ENCODE data around the gene ACSM5. TPM values are rescaled to one million over a fixed set of nuclear protein-coding genes. Genes with fewer than 3 reads are reported as not detected.
"Not testable (repeated sequence)": the region's sequence is repeated elsewhere in the genome, so short reads cannot be mapped to it uniquely, and the experiment has no call there.

Gene ACSM5
- total and polyA plus RNA-seq, 2 donors (not counting 1 experiment from before 2014, with no cell fraction given), result not detected

DNA sequence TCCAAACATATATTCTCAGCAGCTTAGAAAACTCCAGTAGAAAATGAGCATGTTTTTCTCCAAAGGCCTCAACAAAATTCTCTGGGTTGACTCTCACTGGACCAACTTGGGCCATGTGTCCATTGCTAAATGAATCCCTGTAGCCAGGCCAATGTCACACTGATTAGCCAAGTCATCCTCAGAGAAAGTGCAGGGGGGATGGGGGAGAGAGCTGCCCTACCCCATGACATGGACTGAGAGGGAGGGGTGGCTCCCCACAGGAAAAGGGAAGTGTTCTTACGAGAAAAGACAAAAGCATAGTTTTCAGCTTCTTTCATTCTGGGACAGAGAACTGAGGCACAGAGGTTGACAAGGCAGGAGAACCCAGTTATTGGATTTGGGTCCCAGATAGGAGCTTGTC, 74.7 kb downstream of the ACSM5 start:
- ATAC-seq (ENCODE audit: low read depth); intact Hi-C loops (cut with micrococcal nuclease); H3K9me3 ChIP-seq (ENCODE audit: control extremely low read depth in 1 of 3, control insufficient read depth in 2 of 3, insufficient read depth in 1 of 3, low read length in 2 of 3); POLR2A ChIA-PET; H3K4me1 Mint-ChIP-seq; H3K27ac Mint-ChIP-seq; H3K4me1 ChIP-seq (ENCODE audit: control insufficient read depth in 2 of 2, insufficient read depth in 2 of 2, low read length in 2 of 2); DNase-seq; H2AFZ ChIP-seq (ENCODE audit: insufficient read depth, low read depth, low read length, poor library complexity, severe bottlenecking); H3K4me3 ChIP-seq (ENCODE audit: control extremely low read depth in 1 of 5, extremely low read depth in 1 of 5, insufficient read depth in 1 of 5, low read depth in 2 of 5, low read length in 4 of 5); H3K4me3 Mint-ChIP-seq; H3K36me3 ChIP-seq (replicated peaks in 1 of 2; ENCODE audit: control extremely low read depth in 1 of 2, control insufficient read depth in 1 of 2, extremely low read depth in 1 of 2, insufficient read depth in 2 of 2, low read length in 1 of 2); CTCF ChIA-PET; H4K20me1 ChIP-seq (ENCODE audit: control insufficient read depth, insufficient read depth, low read length, poor library complexity, severe bottlenecking); H3K27me3 ChIP-seq (replicated peaks in 1 of 4; ENCODE audit: control extremely low read depth in 1 of 4, control insufficient read depth in 3 of 4, insufficient read depth in 4 of 4, low read length in 3 of 4); H3K79me2 ChIP-seq (ENCODE audit: control insufficient read depth, insufficient read depth, low read length); H3K4me2 ChIP-seq (replicated peaks; ENCODE audit: low read depth, low read length, poor library complexity, severe bottlenecking); H3K9ac ChIP-seq (ENCODE audit: low read length); H3K27ac ChIP-seq (ENCODE audit: low read length in 2 of 2); H3K9me3 Mint-ChIP-seq (ENCODE audit: insufficient read depth): not testable (repeated sequence)
- H3K27me3 Mint-ChIP-seq, result peaks cover 16% of the 10 kb centered on the region
- no CpG with 5 or more reads among the region's 1 CpG for WGBS (ENCODE audit: insufficient coverage)

DNA sequence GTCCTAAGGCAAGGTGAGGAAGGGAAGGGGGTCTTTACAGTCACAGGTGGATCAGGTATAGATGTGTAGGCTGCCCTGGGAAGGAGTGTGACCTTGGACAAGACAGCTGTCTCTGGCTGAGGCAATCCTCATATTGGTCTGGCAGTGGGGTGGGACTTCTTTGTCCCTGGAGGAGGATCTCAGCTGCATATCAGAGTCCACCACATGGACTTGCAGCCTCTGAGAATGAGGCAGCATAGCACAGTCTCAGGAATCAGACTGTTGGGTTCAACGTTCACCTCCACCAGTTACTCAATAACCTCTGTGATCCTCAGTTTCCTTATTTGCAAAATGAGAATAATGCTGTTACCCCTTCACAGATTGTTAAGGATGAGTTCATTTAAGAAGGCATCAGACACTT, 75.4 kb downstream of the ACSM5 start:
- TF ChIP-seq, protein P1, sequence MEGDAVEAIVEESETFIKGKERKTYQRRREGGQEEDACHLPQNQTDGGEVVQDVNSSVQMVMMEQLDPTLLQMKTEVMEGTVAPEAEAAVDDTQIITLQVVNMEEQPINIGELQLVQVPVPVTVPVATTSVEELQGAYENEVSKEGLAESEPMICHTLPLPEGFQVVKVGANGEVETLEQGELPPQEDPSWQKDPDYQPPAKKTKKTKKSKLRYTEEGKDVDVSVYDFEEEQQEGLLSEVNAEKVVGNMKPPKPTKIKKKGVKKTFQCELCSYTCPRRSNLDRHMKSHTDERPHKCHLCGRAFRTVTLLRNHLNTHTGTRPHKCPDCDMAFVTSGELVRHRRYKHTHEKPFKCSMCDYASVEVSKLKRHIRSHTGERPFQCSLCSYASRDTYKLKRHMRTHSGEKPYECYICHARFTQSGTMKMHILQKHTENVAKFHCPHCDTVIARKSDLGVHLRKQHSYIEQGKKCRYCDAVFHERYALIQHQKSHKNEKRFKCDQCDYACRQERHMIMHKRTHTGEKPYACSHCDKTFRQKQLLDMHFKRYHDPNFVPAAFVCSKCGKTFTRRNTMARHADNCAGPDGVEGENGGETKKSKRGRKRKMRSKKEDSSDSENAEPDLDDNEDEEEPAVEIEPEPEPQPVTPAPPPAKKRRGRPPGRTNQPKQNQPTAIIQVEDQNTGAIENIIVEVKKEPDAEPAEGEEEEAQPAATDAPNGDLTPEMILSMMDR (IDR thresholded peaks at IDR 0.05), result no peak
- TF ChIP-seq EZH2 (IDR thresholded peaks at IDR 0.05; ENCODE audit: borderline replicate concordance, insufficient read depth, low read depth, low read length, poor library complexity, severe bottlenecking), result no peak
- intact Hi-C loops (cut with micrococcal nuclease), result no loop called here
- DNase-seq (no peak), ATAC-seq (ENCODE audit: low read depth) (no peak)
- Mint-ChIP-seq H3K4me3 (no peak overlapping the region), H3K27ac (no peak overlapping the region), H3K4me1 (no peaks in the 10 kb centered on the region), H3K9me3 (ENCODE audit: insufficient read depth) (no peaks in the 10 kb centered on the region), H3K27me3 (peaks cover 15% of the 10 kb centered on the region)
- Histone ChIP-seq H3K4me2 (replicated peaks; ENCODE audit: low read depth, low read length, poor library complexity, severe bottlenecking) (no peak overlapping the region), H2AFZ (ENCODE audit: insufficient read depth, low read depth, low read length, poor library complexity, severe bottlenecking) (no peak overlapping the region), H3K9me3 (ENCODE audit: control extremely low read depth in 1 of 3, control insufficient read depth in 2 of 3, insufficient read depth in 1 of 3, low read length in 2 of 3) (no peaks in the 10 kb centered on the region), H3K27ac (ENCODE audit: low read length in 2 of 2) (no peak overlapping the region), H3K4me3 (ENCODE audit: control extremely low read depth in 1 of 5, extremely low read depth in 1 of 5, insufficient read depth in 1 of 5, low read depth in 2 of 5, low read length in 4 of 5) (no peak overlapping the region), H3K79me2 (ENCODE audit: control insufficient read depth, insufficient read depth, low read length) (no peaks in the 10 kb centered on the region), H4K20me1 (ENCODE audit: control insufficient read depth, insufficient read depth, low read length, poor library complexity, severe bottlenecking) (no peaks in the 10 kb centered on the region), H3K4me1 (ENCODE audit: control insufficient read depth in 2 of 2, insufficient read depth in 2 of 2, low read length in 2 of 2) (no peaks in the 10 kb centered on the region), H3K36me3 (replicated peaks in 1 of 2; ENCODE audit: control extremely low read depth in 1 of 2, control insufficient read depth in 1 of 2, extremely low read depth in 1 of 2, insufficient read depth in 2 of 2, low read length in 1 of 2) (no peaks in the 10 kb centered on the region), H3K9ac (ENCODE audit: low read length) (no peak overlapping the region), H3K27me3 (replicated peaks in 1 of 4; ENCODE audit: control extremely low read depth in 1 of 4, control insufficient read depth in 3 of 4, insufficient read depth in 4 of 4, low read length in 3 of 4) (no peaks in the 10 kb centered on the region)
- CTCF ChIA-PET, result no interaction called here
- WGBS (ENCODE audit: insufficient coverage), result no CpG with 5 or more reads among the region's 1 CpG
- POLR2A ChIA-PET, result no interaction called here

All from B cell (primary cell).